Activated CD4-positive, alpha-beta T cell treated with anti-CD3 and anti-CD28 coated beads for 4 hours (primary cell): ENCODE results near the gene PCNX2.
"Not testable (repeated sequence)": the region's sequence is repeated elsewhere in the genome, so short reads cannot be mapped to it uniquely, and the experiment has no call there.

Source experiments
- DNase-seq, 2 donors: peaks; one replicate each; pipeline ENCODE4 v3.0.0-alpha.2; 2020

The PCNX2 gene

GRCh38 chr1:233042834-233043233, 252.7 kb downstream of the PCNX2 start:
- no peak for DNase-seq

GRCh38 chr1:233040494-233040893, 255.0 kb downstream of the PCNX2 start:
- DNase-seq, result no peak

- DNase-seq, result no peak
Observed at GRCh38 chr1:233038581-233038980, 256.9 kb downstream of the PCNX2 start.

- DNase-seq, result no peak
Observed at GRCh38 chr1:233037843-233038242, 257.7 kb downstream of the PCNX2 start.

GRCh38 chr1:233034836-233035235, 260.7 kb downstream of the PCNX2 start:
- no peak for DNase-seq

GRCh38 chr1:233033361-233033760, 262.2 kb downstream of the PCNX2 start:
- no peak for DNase-seq

- no peak for DNase-seq
Observed at GRCh38 chr1:233032916-233033315, 262.6 kb downstream of the PCNX2 start.

GRCh38 chr1:233031521-233031920, 264.0 kb downstream of the PCNX2 start:
- no peak for DNase-seq

GRCh38 chr1:233027046-233027445, 268.5 kb downstream of the PCNX2 start:
- DNase-seq, result no peak

GRCh38 chr1:233025567-233025966, 270.0 kb downstream of the PCNX2 start:
- no peak for DNase-seq

- DNase-seq, result no peak
Observed at GRCh38 chr1:233025157-233025556, 270.4 kb downstream of the PCNX2 start.

GRCh38 chr1:233024199-233024598, 271.3 kb downstream of the PCNX2 start:
- no peak for DNase-seq

- no peak for DNase-seq
Observed at GRCh38 chr1:233022246-233022645, 273.3 kb downstream of the PCNX2 start.

- DNase-seq, result no peak
Observed at GRCh38 chr1:233020426-233020825, 275.1 kb downstream of the PCNX2 start.

GRCh38 chr1:233019778-233020325, 275.7 kb downstream of the PCNX2 start:
- DNase-seq, result no peak

- no peak for DNase-seq
Observed at GRCh38 chr1:233019083-233019482, 276.4 kb downstream of the PCNX2 start.

GRCh38 chr1:233016798-233017197, 278.7 kb downstream of the PCNX2 start:
- DNase-seq, result no peak

- DNase-seq, result no peak
Observed at GRCh38 chr1:233015965-233016364, 279.6 kb downstream of the PCNX2 start.

GRCh38 chr1:233012021-233012420, 283.5 kb downstream of the PCNX2 start:
- no peak for DNase-seq

- DNase-seq, result no peak
Observed at GRCh38 chr1:233010146-233010545, 285.4 kb downstream of the PCNX2 start.

GRCh38 chr1:233006541-233006973, 289.0 kb downstream of the PCNX2 start:
- no peak for DNase-seq

- DNase-seq, result no peak
Observed at GRCh38 chr1:233006108-233006507, 289.4 kb downstream of the PCNX2 start.

- no peak for DNase-seq
Observed at GRCh38 chr1:233005703-233006102, 289.8 kb downstream of the PCNX2 start.

GRCh38 chr1:233005156-233005555, 290.4 kb downstream of the PCNX2 start:
- DNase-seq, result no peak

- no peak for DNase-seq
Observed at GRCh38 chr1:233004451-233004850, 291.1 kb downstream of the PCNX2 start.

- DNase-seq, result not testable (repeated sequence)
Observed at GRCh38 chr1:233003638-233004037, 291.9 kb downstream of the PCNX2 start.
